ENCODE results near the gene NSUN5.

Gene NSUN5

GRCh38 chr7:73353243-73353642 is 44.6 kb upstream of the NSUN5 start:
- no peaks in the 10 kb centered on the region for H3K27me3 ChIP-seq (ENCODE audit: insufficient read depth, low read depth)
- H3K9ac ChIP-seq: no peak overlapping the region
- no peak overlapping the region for H3K4me2 ChIP-seq
- H3K36me3 ChIP-seq (ENCODE audit: insufficient read depth): no peaks in the 10 kb centered on the region
- no peak overlapping the region for H2AFZ ChIP-seq (ENCODE audit: low read depth)
- H3K4me3 ChIP-seq (IDR thresholded peaks at IDR 0.05; ENCODE audit: insufficient read depth, low read depth, low read length): no peak overlapping the region
- TF ChIP-seq CTCF (conservative IDR thresholded peaks at IDR 0.05; ENCODE audit: low read depth, low read length): no peak
- H3K4me1 ChIP-seq (ENCODE audit: low read depth, poor library complexity, severe bottlenecking): no peaks in the 10 kb centered on the region
- H3K27ac ChIP-seq: no peak overlapping the region
- no peaks in the 10 kb centered on the region for H4K20me1 ChIP-seq (ENCODE audit: insufficient read depth)
- H3K79me2 ChIP-seq (ENCODE audit: insufficient read depth, low read depth): no peaks in the 10 kb centered on the region

GRCh38 chr7:73352784-73353183 is 44.2 kb upstream of the NSUN5 start:
- H3K79me2 ChIP-seq (ENCODE audit: insufficient read depth, low read depth): no peaks in the 10 kb centered on the region
- no peak overlapping the region for H3K27ac ChIP-seq
- no peak overlapping the region for H2AFZ ChIP-seq (ENCODE audit: low read depth)
- no peak overlapping the region for H3K9ac ChIP-seq
- no peaks in the 10 kb centered on the region for H3K27me3 ChIP-seq (ENCODE audit: insufficient read depth, low read depth)
- H3K36me3 ChIP-seq (ENCODE audit: insufficient read depth): no peaks in the 10 kb centered on the region
- H3K4me3 ChIP-seq (IDR thresholded peaks at IDR 0.05; ENCODE audit: insufficient read depth, low read depth, low read length): no peak overlapping the region
- TF ChIP-seq CTCF (conservative IDR thresholded peaks at IDR 0.05; ENCODE audit: low read depth, low read length): no peak
- H3K4me1 ChIP-seq (ENCODE audit: low read depth, poor library complexity, severe bottlenecking): no peaks in the 10 kb centered on the region
- no peak overlapping the region for H3K4me2 ChIP-seq
- no peaks in the 10 kb centered on the region for H4K20me1 ChIP-seq (ENCODE audit: insufficient read depth)

GRCh38 chr7:73351447-73352167 is 43.0 kb upstream of the NSUN5 start:
- Histone ChIP-seq H2AFZ (ENCODE audit: low read depth) (no peak overlapping the region), H3K27ac (no peak overlapping the region), H3K4me3 (IDR thresholded peaks at IDR 0.05; ENCODE audit: insufficient read depth, low read depth, low read length) (no peak overlapping the region), H4K20me1 (ENCODE audit: insufficient read depth) (no peaks in the 10 kb centered on the region), H3K36me3 (ENCODE audit: insufficient read depth) (no peaks in the 10 kb centered on the region), H3K27me3 (ENCODE audit: insufficient read depth, low read depth) (no peaks in the 10 kb centered on the region), H3K4me1 (ENCODE audit: low read depth, poor library complexity, severe bottlenecking) (no peaks in the 10 kb centered on the region), H3K9ac (no peak overlapping the region), H3K79me2 (ENCODE audit: insufficient read depth, low read depth) (no peaks in the 10 kb centered on the region), H3K4me2 (no peak overlapping the region)
- TF ChIP-seq CTCF (conservative IDR thresholded peaks at IDR 0.05; ENCODE audit: low read depth, low read length): no peak

GRCh38 chr7:73350306-73351068 is 41.9 kb upstream of the NSUN5 start:
- no peak overlapping the region for H2AFZ ChIP-seq (ENCODE audit: low read depth)
- H3K79me2 ChIP-seq (ENCODE audit: insufficient read depth, low read depth): no peaks in the 10 kb centered on the region
- H3K9ac ChIP-seq: no peak overlapping the region
- H3K4me2 ChIP-seq: no peak overlapping the region
- no peaks in the 10 kb centered on the region for H3K27me3 ChIP-seq (ENCODE audit: insufficient read depth, low read depth)
- no peaks in the 10 kb centered on the region for H3K36me3 ChIP-seq (ENCODE audit: insufficient read depth)
- no peak overlapping the region for H3K4me3 ChIP-seq (IDR thresholded peaks at IDR 0.05; ENCODE audit: insufficient read depth, low read depth, low read length)
- no peak for TF ChIP-seq CTCF (conservative IDR thresholded peaks at IDR 0.05; ENCODE audit: low read depth, low read length)
- H3K4me1 ChIP-seq (ENCODE audit: low read depth, poor library complexity, severe bottlenecking): no peaks in the 10 kb centered on the region
- H4K20me1 ChIP-seq (ENCODE audit: insufficient read depth): no peaks in the 10 kb centered on the region
- no peak overlapping the region for H3K27ac ChIP-seq

All from KMS-11 (cell line).